Esophagus muscularis mucosa (tissue), 4 donors: ENCODE measurements around the gene C9orf72.

Experiments used
- EP300 ChIP-seq: sonication (generic); formaldehyde crosslinking; IDR thresholded peaks from one replicate; pipeline ENCODE4 v1.6.1; 2017; ENCODE audit warnings: antibody characterized with exemption
- POLR2AphosphoS5 ChIP-seq, 2 donors: sonication (generic); formaldehyde crosslinking; IDR thresholded peaks; one replicate each; pipeline ENCODE4 v1.6.1; 2017; ENCODE audit warnings: antibody characterized with exemption in 2 of 2
- TF ChIP-seq, protein P1 (sequence below), 3 experiments: fragments of 200-600 bp in 2 of 3; fragments of 450-650 bp in 1 of 3; sonication (generic) in 2 of 3; IDR thresholded peaks; one replicate each; pipeline ENCODE4 v1.5.1; 2017 to 2019; ENCODE audit warnings: antibody characterized with exemption in 3 of 3, mild to moderate bottlenecking in 2 of 3, moderate library complexity in 1 of 3

DNA sequence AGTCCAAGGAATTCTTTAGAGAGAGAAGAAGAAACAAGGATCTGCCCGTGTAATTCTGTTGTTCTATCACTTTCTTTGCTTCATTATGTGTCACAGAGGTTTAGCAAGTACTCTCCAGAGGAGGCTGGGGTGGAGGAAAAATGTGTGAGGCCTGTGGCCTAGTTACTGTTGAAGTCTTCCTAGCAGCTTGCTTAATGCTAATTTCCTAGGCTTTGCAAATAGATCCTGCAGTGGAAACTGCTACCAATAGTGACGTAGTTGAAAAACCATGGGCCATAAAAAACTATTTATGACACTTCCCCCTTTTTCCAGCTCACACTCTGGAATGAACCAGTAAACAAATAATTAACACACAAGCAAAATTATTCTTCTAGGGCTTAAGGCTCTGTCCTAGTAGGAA, 27.0 kb upstream of the C9orf72 start:
- TF ChIP-seq POLR2AphosphoS5 (IDR thresholded peaks at IDR 0.05) (no peak), EP300 (no peak)
- TF ChIP-seq, protein P1, sequence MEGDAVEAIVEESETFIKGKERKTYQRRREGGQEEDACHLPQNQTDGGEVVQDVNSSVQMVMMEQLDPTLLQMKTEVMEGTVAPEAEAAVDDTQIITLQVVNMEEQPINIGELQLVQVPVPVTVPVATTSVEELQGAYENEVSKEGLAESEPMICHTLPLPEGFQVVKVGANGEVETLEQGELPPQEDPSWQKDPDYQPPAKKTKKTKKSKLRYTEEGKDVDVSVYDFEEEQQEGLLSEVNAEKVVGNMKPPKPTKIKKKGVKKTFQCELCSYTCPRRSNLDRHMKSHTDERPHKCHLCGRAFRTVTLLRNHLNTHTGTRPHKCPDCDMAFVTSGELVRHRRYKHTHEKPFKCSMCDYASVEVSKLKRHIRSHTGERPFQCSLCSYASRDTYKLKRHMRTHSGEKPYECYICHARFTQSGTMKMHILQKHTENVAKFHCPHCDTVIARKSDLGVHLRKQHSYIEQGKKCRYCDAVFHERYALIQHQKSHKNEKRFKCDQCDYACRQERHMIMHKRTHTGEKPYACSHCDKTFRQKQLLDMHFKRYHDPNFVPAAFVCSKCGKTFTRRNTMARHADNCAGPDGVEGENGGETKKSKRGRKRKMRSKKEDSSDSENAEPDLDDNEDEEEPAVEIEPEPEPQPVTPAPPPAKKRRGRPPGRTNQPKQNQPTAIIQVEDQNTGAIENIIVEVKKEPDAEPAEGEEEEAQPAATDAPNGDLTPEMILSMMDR (IDR thresholded peaks at IDR 0.05): no peak
